ENCODE measurements around the gene MCHR1. TPM values are rescaled to one million over a fixed set of nuclear protein-coding genes. Genes with fewer than 3 reads are reported as not detected.

Gene MCHR1
- total and polyA plus RNA-seq, 2 experiments from 2014 or later: 0.91 to 2.4 TPM

DNA sequence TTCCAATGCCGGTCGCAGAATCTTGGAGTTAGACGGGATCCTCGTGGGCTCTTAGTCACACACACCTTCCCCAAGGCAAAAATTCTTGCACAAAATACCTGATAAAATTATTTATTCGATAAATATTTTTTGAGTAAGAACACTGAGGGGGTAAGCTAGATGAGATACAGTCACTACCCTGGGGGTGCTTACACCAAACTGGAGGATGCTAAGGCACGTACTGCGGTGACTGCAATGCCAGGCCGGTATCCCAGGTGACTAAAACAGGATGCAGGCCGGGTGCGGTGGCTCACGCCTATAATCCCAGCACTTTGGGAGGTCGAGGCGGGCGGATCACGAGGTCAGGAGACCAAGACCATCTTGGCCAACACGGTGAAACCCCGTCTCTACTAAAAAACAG lies 41.0 kb upstream of the MCHR1 start (continued):
- TF ChIP-seq, protein P1, sequence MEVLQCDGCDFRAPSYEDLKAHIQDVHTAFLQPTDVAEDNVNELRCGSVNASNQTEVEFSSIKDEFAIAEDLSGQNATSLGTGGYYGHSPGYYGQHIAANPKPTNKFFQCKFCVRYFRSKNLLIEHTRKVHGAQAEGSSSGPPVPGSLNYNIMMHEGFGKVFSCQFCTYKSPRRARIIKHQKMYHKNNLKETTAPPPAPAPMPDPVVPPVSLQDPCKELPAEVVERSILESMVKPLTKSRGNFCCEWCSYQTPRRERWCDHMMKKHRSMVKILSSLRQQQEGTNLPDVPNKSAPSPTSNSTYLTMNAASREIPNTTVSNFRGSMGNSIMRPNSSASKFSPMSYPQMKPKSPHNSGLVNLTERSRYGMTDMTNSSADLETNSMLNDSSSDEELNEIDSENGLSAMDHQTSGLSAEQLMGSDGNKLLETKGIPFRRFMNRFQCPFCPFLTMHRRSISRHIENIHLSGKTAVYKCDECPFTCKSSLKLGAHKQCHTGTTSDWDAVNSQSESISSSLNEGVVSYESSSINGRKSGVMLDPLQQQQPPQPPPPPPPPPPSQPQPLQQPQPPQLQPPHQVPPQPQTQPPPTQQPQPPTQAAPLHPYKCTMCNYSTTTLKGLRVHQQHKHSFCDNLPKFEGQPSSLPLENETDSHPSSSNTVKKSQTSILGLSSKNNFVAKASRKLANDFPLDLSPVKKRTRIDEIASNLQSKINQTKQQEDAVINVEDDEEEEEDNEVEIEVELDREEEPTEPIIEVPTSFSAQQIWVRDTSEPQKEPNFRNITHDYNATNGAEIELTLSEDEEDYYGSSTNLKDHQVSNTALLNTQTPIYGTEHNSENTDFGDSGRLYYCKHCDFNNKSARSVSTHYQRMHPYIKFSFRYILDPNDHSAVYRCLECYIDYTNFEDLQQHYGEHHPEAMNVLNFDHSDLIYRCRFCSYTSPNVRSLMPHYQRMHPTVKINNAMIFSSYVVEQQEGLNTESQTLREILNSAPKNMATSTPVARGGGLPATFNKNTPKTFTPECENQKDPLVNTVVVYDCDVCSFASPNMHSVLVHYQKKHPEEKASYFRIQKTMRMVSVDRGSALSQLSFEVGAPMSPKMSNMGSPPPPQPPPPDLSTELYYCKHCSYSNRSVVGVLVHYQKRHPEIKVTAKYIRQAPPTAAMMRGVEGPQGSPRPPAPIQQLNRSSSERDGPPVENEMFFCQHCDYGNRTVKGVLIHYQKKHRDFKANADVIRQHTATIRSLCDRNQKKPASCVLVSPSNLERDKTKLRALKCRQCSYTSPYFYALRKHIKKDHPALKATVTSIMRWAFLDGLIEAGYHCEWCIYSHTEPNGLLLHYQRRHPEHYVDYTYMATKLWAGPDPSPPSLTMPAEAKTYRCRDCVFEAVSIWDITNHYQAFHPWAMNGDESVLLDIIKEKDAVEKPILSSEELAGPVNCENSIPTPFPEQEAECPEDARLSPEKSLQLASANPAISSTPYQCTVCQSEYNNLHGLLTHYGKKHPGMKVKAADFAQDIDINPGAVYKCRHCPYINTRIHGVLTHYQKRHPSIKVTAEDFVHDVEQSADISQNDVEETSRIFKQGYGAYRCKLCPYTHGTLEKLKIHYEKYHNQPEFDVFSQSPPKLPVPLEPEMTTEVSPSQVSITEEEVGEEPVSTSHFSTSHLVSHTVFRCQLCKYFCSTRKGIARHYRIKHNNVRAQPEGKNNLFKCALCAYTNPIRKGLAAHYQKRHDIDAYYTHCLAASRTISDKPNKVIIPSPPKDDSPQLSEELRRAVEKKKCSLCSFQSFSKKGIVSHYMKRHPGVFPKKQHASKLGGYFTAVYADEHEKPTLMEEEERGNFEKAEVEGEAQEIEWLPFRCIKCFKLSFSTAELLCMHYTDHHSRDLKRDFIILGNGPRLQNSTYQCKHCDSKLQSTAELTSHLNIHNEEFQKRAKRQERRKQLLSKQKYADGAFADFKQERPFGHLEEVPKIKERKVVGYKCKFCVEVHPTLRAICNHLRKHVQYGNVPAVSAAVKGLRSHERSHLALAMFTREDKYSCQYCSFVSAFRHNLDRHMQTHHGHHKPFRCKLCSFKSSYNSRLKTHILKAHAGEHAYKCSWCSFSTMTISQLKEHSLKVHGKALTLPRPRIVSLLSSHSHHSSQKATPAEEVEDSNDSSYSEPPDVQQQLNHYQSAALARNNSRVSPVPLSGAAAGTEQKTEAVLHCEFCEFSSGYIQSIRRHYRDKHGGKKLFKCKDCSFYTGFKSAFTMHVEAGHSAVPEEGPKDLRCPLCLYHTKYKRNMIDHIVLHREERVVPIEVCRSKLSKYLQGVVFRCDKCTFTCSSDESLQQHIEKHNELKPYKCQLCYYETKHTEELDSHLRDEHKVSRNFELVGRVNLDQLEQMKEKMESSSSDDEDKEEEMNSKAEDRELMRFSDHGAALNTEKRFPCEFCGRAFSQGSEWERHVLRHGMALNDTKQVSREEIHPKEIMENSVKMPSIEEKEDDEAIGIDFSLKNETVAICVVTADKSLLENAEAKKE (CRISPR knock-in tag; IDR thresholded peaks at IDR 0.05): no peak
- TF ChIP-seq, protein P2, sequence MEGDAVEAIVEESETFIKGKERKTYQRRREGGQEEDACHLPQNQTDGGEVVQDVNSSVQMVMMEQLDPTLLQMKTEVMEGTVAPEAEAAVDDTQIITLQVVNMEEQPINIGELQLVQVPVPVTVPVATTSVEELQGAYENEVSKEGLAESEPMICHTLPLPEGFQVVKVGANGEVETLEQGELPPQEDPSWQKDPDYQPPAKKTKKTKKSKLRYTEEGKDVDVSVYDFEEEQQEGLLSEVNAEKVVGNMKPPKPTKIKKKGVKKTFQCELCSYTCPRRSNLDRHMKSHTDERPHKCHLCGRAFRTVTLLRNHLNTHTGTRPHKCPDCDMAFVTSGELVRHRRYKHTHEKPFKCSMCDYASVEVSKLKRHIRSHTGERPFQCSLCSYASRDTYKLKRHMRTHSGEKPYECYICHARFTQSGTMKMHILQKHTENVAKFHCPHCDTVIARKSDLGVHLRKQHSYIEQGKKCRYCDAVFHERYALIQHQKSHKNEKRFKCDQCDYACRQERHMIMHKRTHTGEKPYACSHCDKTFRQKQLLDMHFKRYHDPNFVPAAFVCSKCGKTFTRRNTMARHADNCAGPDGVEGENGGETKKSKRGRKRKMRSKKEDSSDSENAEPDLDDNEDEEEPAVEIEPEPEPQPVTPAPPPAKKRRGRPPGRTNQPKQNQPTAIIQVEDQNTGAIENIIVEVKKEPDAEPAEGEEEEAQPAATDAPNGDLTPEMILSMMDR (conservative IDR thresholded peaks at IDR 0.05; ENCODE audit: low read depth in 2 of 2): no peak
- TF ChIP-seq POLR2AphosphoS5 (IDR thresholded peaks at IDR 0.05; ENCODE audit: low read depth): no peak

DNA sequence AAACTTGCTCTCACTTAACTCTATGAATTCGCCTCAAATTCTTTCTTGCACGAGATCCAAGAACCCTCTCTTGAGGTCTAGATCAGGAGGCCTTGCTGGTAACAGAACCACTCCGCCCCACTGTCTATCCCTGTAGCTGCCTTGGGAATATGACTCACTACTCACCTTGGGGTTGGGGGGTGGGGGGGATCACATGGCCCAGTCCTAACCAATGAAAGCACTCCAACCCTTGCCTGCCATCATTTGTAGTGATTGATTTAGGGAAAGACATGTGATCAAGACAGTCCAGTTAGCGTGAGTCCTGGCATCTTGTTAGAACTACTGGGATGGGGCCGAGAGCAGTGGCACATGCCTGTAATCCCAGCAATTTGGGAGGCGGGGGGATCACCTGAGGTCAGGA lies 38.0 kb upstream of the MCHR1 start:
- no peaks in the 10 kb centered on the region for H3K36me3 Mint-ChIP-seq (ENCODE audit: low read depth)
- H3K27me3 Mint-ChIP-seq (ENCODE audit: insufficient read depth, low read depth, poor library complexity): peaks cover 18% of the 10 kb centered on the region
- no peaks in the 10 kb centered on the region for H3K9me2 ChIP-seq (ENCODE audit: insufficient read depth)
- H3K9me3 Mint-ChIP-seq: no peaks in the 10 kb centered on the region
- DNase-seq (ENCODE audit: low spot score) (no peak), ATAC-seq (no peak)
- H3K4me3 ChIP-seq: no peak overlapping the region
- H3K4me1 Mint-ChIP-seq: peaks cover 6% of the 10 kb centered on the region
- H3K4me1 ChIP-seq (ENCODE audit: insufficient read depth): no peaks in the 10 kb centered on the region
- H3K27ac ChIP-seq (ENCODE audit: low read depth): no peak overlapping the region
- TF ChIP-seq ZNF114 (CRISPR knock-in tag; IDR thresholded peaks at IDR 0.05): no peak
- no peaks in the 10 kb centered on the region for H3K79me2 ChIP-seq (replicated peaks; ENCODE audit: insufficient read depth)
- H3K27ac Mint-ChIP-seq: no peak overlapping the region
- H3K4me2 ChIP-seq: no peak overlapping the region
- H3K4me3 Mint-ChIP-seq: no peak overlapping the region
- H3F3A ChIP-seq (replicated peaks; ENCODE audit: low read depth): no peaks in the 10 kb centered on the region
- no peaks in the 10 kb centered on the region for H4K20me1 ChIP-seq (replicated peaks; ENCODE audit: insufficient read depth)
- no peaks in the 10 kb centered on the region for H3K36me3 ChIP-seq (ENCODE audit: insufficient read depth)
- no peak overlapping the region; the same call in 1 of the 2 replicates for H2AFZ ChIP-seq
- H3K27me3 ChIP-seq (ENCODE audit: insufficient read depth): peaks cover 3% of the 10 kb centered on the region; the same call in 1 of the 2 replicates

All from GM23338 (cell line).